Right atrium auricular region (tissue), 2 donors: Measurements from ENCODE around the gene NAA15. TPM values are rescaled to one million over a fixed set of nuclear protein-coding genes. Genes with fewer than 3 reads are reported as not detected.
A peak's percentile ranks its signal among the peaks of the same experiment; 100 is the strongest.
"Not testable (repeated sequence)": the region's sequence is repeated elsewhere in the genome, so short reads cannot be mapped to it uniquely, and the experiment has no call there.

Source experiments
- DNase-seq: peaks from one replicate; pipeline ENCODE4 v3.0.0-alpha.2; 2019; ENCODE audit warnings: low spot score
- H3K27ac ChIP-seq, 2 donors: fragments of 200-600 bp; sonication (generic); 1 replicate in 1 of 2; 2 replicates in 1 of 2; pipeline ENCODE4 v1.5.1; 2016 to 2019
- H3K27me3 ChIP-seq, 2 donors: fragments of 200-600 bp; sonication (generic); one replicate each; pipeline versions ENCODE4 v1.5.1 to v1.6.0; 2017 to 2019
- H3K36me3 ChIP-seq: fragments of 200-600 bp; sonication (generic); one replicate; pipeline ENCODE4 v1.5.1; 2016
- H3K4me1 ChIP-seq, 2 donors: fragments of 200-600 bp; sonication (generic); one replicate each; pipeline versions ENCODE4 v1.5.1 to v1.6.0; 2017 to 2019
- H3K4me3 ChIP-seq, 2 donors: fragments of 200-600 bp; sonication (generic); 1 replicate in 1 of 2; 2 replicates in 1 of 2; pipeline ENCODE4 v1.5.1; 2017 to 2019; ENCODE audit warnings: mild to moderate bottlenecking in 1 of 2, moderate library complexity in 1 of 2
- H3K9me3 ChIP-seq, 2 donors: fragments of 200-600 bp; sonication (generic); one replicate each; pipeline ENCODE4 v1.5.1; 2019
- CTCF ChIP-seq, 2 donors: fragments of 200-600 bp; sonication (generic); IDR thresholded peaks; one replicate each; pipeline ENCODE4 v1.5.1; 2019; ENCODE audit warnings: antibody characterized with exemption in 2 of 2
- total RNA-seq, 2 donors: library from RNA; depleted of rRNA; stranded (reverse); fragments of >200 nt; gene quantifications; one replicate each; pipeline ENCODE4 v1.1.0, GENCODE V29; 2016

NAA15 gene
- total RNA-seq, 2 donors from 2014 or later: 21.5 to 24.2 TPM

- Histone ChIP-seq H3K27me3 (no peaks in the 10 kb centered on the region), H3K36me3 (no peaks in the 10 kb centered on the region), H3K9me3 (no peaks in the 10 kb centered on the region), H3K4me3 (no peak overlapping the region), H3K4me1 (no peaks in the 10 kb centered on the region), H3K27ac (no peak overlapping the region)
- TF ChIP-seq CTCF (IDR thresholded peaks at IDR 0.05): no peak
- no peak for DNase-seq
Observed at GRCh38 chr4:139403462-139403861, 102.2 kb downstream of the NAA15 start.

GRCh38 chr4:139410312-139410711 is 109.0 kb downstream of the NAA15 start:
- no peak for DNase-seq
- Histone ChIP-seq H3K27me3 (no peaks in the 10 kb centered on the region), H3K27ac (no peak overlapping the region), H3K4me1 (no peaks in the 10 kb centered on the region), H3K36me3 (no peaks in the 10 kb centered on the region), H3K9me3 (peaks cover 0 to 12% of the 10 kb centered on the region in 2 donors), H3K4me3 (no peak overlapping the region)
- TF ChIP-seq CTCF (IDR thresholded peaks at IDR 0.05): no peak

DNA sequence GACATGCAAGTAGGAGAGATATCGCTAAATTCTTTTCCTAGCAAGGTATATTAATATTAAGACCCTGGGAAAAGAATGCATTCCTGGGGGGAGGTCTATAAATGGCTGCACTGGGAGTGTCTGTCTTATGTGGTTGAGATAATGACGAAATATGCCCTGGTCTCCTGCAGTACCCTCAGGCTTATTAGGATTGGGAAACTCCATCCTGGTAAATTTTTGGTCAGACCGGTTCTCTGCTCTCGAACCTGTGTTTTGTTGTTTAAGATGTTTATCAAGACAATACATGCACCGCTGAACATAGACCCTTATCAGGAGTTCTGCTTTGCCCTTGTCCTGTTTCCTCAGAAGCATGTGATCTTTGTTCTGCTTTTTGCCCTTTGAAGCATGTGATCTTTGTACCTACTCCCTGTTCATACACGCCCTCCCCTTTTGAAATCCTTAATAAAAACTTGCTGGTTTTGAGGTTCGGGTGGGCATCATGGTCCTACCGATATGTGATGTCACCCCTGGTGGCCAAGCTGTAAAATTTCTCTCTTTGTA is 113.4 kb downstream of the NAA15 start:
- DNase-seq, H3K4me3 ChIP-seq, H3K4me1 ChIP-seq, H3K27ac ChIP-seq, H3K36me3 ChIP-seq, H3K27me3 ChIP-seq: not testable (repeated sequence)
- peaks cover 0 to 12% of the 10 kb centered on the region in 2 donors for H3K9me3 ChIP-seq

GRCh38 chr4:139416073-139416673 is 114.9 kb downstream of the NAA15 start:
- H3K9me3 ChIP-seq: peaks cover 0 to 12% of the 10 kb centered on the region in 2 donors
- no peak for DNase-seq
- TF ChIP-seq CTCF (IDR thresholded peaks at IDR 0.05): peak; percentile 47 to 81
- H3K4me1 ChIP-seq: peaks cover 0 to 8% of the 10 kb centered on the region in 2 donors
- no peaks in the 10 kb centered on the region for H3K36me3 ChIP-seq
- no peaks in the 10 kb centered on the region for H3K27me3 ChIP-seq
- no peak overlapping the region for H3K4me3 ChIP-seq
- no peak overlapping the region for H3K27ac ChIP-seq

DNA sequence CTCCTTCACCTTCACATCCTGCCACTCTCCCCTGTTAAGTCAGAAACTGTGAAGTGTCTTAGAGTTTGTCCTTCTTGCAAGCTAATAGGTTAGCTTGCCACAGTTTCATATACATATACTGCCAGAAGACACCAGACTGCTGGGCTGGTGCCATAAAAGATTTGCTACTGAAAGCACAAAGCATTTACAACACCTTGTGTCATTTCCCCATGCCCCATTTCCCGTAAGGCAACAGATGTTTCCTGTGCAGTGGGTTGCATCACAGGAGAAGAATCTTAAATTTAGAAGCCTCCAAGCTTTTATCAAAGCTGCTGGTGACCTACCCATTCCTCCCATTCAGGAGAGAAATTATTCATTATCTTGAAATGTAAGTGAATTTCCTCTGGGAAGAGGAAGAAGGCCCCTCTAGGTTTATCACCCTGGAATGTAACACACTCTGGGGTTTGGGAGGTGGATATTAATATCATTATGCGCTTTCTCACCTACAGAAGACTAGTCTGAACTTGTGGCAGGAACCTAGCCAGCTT is 118.1 kb downstream of the NAA15 start:
- TF ChIP-seq CTCF (IDR thresholded peaks at IDR 0.05): no peak
- H3K9me3 ChIP-seq: peaks cover 0 to 9% of the 10 kb centered on the region in 2 donors
- DNase-seq: peak; percentile 64
- H3K27ac ChIP-seq: peak overlapping the region in 1 of 2 donors; percentile 6
- H3K36me3 ChIP-seq: no peaks in the 10 kb centered on the region
- H3K27me3 ChIP-seq: no peaks in the 10 kb centered on the region
- H3K4me1 ChIP-seq: peaks cover 0 to 8% of the 10 kb centered on the region in 2 donors
- H3K4me3 ChIP-seq: no peak overlapping the region

DNA sequence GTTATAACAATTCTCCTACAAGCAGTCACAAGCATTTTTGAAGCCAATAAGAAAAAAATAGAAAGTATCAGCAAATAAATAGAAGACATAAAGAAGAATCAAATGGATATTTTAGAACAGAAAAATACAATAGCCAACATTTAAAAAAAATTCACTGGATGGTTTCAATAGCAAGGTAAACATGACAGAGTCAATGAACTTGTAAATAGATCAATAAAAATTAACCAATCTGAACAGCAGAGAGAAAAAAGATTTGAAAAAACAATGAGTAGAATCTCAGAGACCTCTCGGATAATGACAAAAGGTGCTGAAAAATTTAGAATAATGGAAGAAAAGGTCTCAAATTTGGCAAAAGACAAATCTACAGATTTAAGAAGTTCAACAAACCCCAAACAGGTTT is 119.3 kb downstream of the NAA15 start:
- Histone ChIP-seq H3K9me3 (no peaks in the 10 kb centered on the region), H3K4me1 (peaks cover 0 to 8% of the 10 kb centered on the region in 2 donors), H3K27me3 (no peaks in the 10 kb centered on the region), H3K36me3 (no peaks in the 10 kb centered on the region), H3K4me3 (no peak overlapping the region), H3K27ac (no peak overlapping the region)
- DNase-seq: no peak
- TF ChIP-seq CTCF (IDR thresholded peaks at IDR 0.05): no peak
